ENCODE data around the gene UNC45B. TPM values are rescaled to one million over a fixed set of nuclear protein-coding genes. Genes with fewer than 3 reads are reported as not detected.
"Not testable (repeated sequence)": the region's sequence is repeated elsewhere in the genome, so short reads cannot be mapped to it uniquely, and the experiment has no call there.

The UNC45B gene
- total and polyA plus RNA-seq, 2 experiments from 2014 or later = 174 to 241 TPM

GRCh38 chr17:35217107-35217506, 69.5 kb downstream of the UNC45B start:
- H3K4me3 ChIP-seq = no peak overlapping the region
- no peaks in the 10 kb centered on the region for H3K4me1 ChIP-seq (ENCODE audit: low read depth)
- H3K36me3 ChIP-seq = no peaks in the 10 kb centered on the region
- peaks cover 20% of the 10 kb centered on the region for H3K27me3 ChIP-seq
- H3K27ac ChIP-seq = no peak overlapping the region
- no peaks in the 10 kb centered on the region for H3K9me3 ChIP-seq (ENCODE audit: low read depth)
- TF ChIP-seq CTCF (IDR thresholded peaks at IDR 0.05; ENCODE audit: low read depth, low read length) = no peak
- DNase-seq (ENCODE audit: low read depth in 1 of 2, low spot score in 1 of 2) = no peak

GRCh38 chr17:35218915-35219314, 71.3 kb downstream of the UNC45B start:
- Histone ChIP-seq H3K36me3 (no peaks in the 10 kb centered on the region), H3K4me1 (ENCODE audit: low read depth) (no peaks in the 10 kb centered on the region), H3K27ac (no peak overlapping the region), H3K27me3 (peaks cover 8% of the 10 kb centered on the region), H3K9me3 (ENCODE audit: low read depth) (no peaks in the 10 kb centered on the region), H3K4me3 (no peak overlapping the region)
- DNase-seq (ENCODE audit: low read depth in 1 of 2, low spot score in 1 of 2) = no peak
- TF ChIP-seq CTCF (IDR thresholded peaks at IDR 0.05; ENCODE audit: low read depth, low read length) = no peak

- H3K27ac ChIP-seq = no peak overlapping the region
- no peaks in the 10 kb centered on the region for H3K36me3 ChIP-seq
- no peaks in the 10 kb centered on the region for H3K9me3 ChIP-seq (ENCODE audit: low read depth)
- no peaks in the 10 kb centered on the region for H3K4me1 ChIP-seq (ENCODE audit: low read depth)
- no peak for TF ChIP-seq CTCF (IDR thresholded peaks at IDR 0.05; ENCODE audit: low read depth, low read length)
- H3K27me3 ChIP-seq = no peaks in the 10 kb centered on the region
- no peak overlapping the region for H3K4me3 ChIP-seq
- DNase-seq (ENCODE audit: low read depth in 1 of 2, low spot score in 1 of 2) = no peak
Measured at GRCh38 chr17:35222452-35222851, 74.8 kb downstream of the UNC45B start.

GRCh38 chr17:35224436-35224835, 76.8 kb downstream of the UNC45B start:
- no peaks in the 10 kb centered on the region for H3K27me3 ChIP-seq
- no peak for DNase-seq (ENCODE audit: low read depth in 1 of 2, low spot score in 1 of 2)
- H3K9me3 ChIP-seq (ENCODE audit: low read depth) = no peaks in the 10 kb centered on the region
- no peaks in the 10 kb centered on the region for H3K4me1 ChIP-seq (ENCODE audit: low read depth)
- no peak overlapping the region for H3K27ac ChIP-seq
- no peak for TF ChIP-seq CTCF (IDR thresholded peaks at IDR 0.05; ENCODE audit: low read depth, low read length)
- H3K4me3 ChIP-seq = no peak overlapping the region
- H3K36me3 ChIP-seq = no peaks in the 10 kb centered on the region

GRCh38 chr17:35227546-35227945, 79.9 kb downstream of the UNC45B start:
- DNase-seq (ENCODE audit: low read depth in 1 of 2, low spot score in 1 of 2) = no peak
- no peak overlapping the region for H3K27ac ChIP-seq
- no peaks in the 10 kb centered on the region for H3K27me3 ChIP-seq
- no peak overlapping the region for H3K4me3 ChIP-seq
- TF ChIP-seq CTCF (IDR thresholded peaks at IDR 0.05; ENCODE audit: low read depth, low read length) = no peak
- no peaks in the 10 kb centered on the region for H3K36me3 ChIP-seq
- H3K9me3 ChIP-seq (ENCODE audit: low read depth) = no peaks in the 10 kb centered on the region
- H3K4me1 ChIP-seq (ENCODE audit: low read depth) = no peaks in the 10 kb centered on the region

GRCh38 chr17:35229638-35230037, 82.0 kb downstream of the UNC45B start:
- H3K36me3 ChIP-seq = no peaks in the 10 kb centered on the region
- no peaks in the 10 kb centered on the region for H3K4me1 ChIP-seq (ENCODE audit: low read depth)
- H3K9me3 ChIP-seq (ENCODE audit: low read depth) = no peaks in the 10 kb centered on the region
- no peak for TF ChIP-seq CTCF (IDR thresholded peaks at IDR 0.05; ENCODE audit: low read depth, low read length)
- H3K27ac ChIP-seq = no peak overlapping the region
- no peaks in the 10 kb centered on the region for H3K27me3 ChIP-seq
- DNase-seq (ENCODE audit: low read depth in 1 of 2, low spot score in 1 of 2) = no peak
- no peak overlapping the region for H3K4me3 ChIP-seq

GRCh38 chr17:35234315-35234714, 86.7 kb downstream of the UNC45B start:
- H3K4me1 ChIP-seq (ENCODE audit: low read depth); H3K36me3 ChIP-seq; H3K27ac ChIP-seq; H3K27me3 ChIP-seq; H3K9me3 ChIP-seq (ENCODE audit: low read depth); DNase-seq (ENCODE audit: low read depth in 1 of 2, low spot score in 1 of 2); H3K4me3 ChIP-seq: not testable (repeated sequence)
